Mesendoderm (in vitro differentiated cells): ENCODE results near the gene SMPDL3A.
A peak's percentile ranks its signal among the peaks of the same experiment; 100 is the strongest.

ENCODE experiments used
- DNase-seq: peaks from one replicate; pipeline ENCODE4 v3.0.0; 2013
- H2AK5ac ChIP-seq: 2 replicates; pipeline ENCODE4 v1.6.1; 2013; ENCODE audit warnings: low read length, inconsistent platforms
- H2BK120ac ChIP-seq: 2 replicates; pipeline ENCODE4 v1.6.1; 2013; ENCODE audit warnings: low read depth, mild to moderate bottlenecking, low read length, moderate library complexity, mixed read lengths
- H2BK15ac ChIP-seq: replicated peaks from 2 replicates; pipeline ENCODE4 v1.6.1; 2013; ENCODE audit warnings: low read depth, mild to moderate bottlenecking, moderate library complexity
- H2BK5ac ChIP-seq: 2 replicates; pipeline ENCODE4 v1.6.1; 2013; ENCODE audit warnings: low read length, inconsistent platforms
- H3K18ac ChIP-seq: 2 replicates; pipeline ENCODE4 v1.6.1; 2013; ENCODE audit warnings: mild to moderate bottlenecking, low read length, mixed read lengths
- H3K23ac ChIP-seq: one replicate; pipeline ENCODE4 v1.6.1; 2013; ENCODE audit warnings: low read length
- H3K27ac ChIP-seq: 2 replicates; pipeline ENCODE4 v1.5.1; 2013; ENCODE audit warnings: low read depth, mild to moderate bottlenecking, inconsistent platforms, low read length, moderate library complexity
- H3K27me3 ChIP-seq: 2 replicates; pipeline ENCODE4 v1.6.1; 2013; ENCODE audit warnings: low read length, control low read depth, mild to moderate bottlenecking, inconsistent platforms; ENCODE audit not compliant: insufficient read depth, poor library complexity
- H3K36me3 ChIP-seq: 2 replicates; pipeline ENCODE4 v1.6.1; 2013; ENCODE audit warnings: low read length, inconsistent platforms; ENCODE audit not compliant: control insufficient read depth, insufficient read depth
- H3K4ac ChIP-seq: one replicate; pipeline ENCODE4 v1.6.1; 2013; ENCODE audit warnings: low read depth, mild to moderate bottlenecking, low read length, moderate library complexity
- H3K4me1 ChIP-seq: 2 replicates; pipeline ENCODE4 v1.6.1; 2013; ENCODE audit warnings: low read depth, low read length, inconsistent platforms; ENCODE audit not compliant: control insufficient read depth
- H3K4me2 ChIP-seq: 2 replicates; pipeline ENCODE4 v1.6.1; 2013; ENCODE audit warnings: low read length
- H3K4me3 ChIP-seq: 2 replicates; pipeline ENCODE4 v1.5.1; 2013; ENCODE audit warnings: mild to moderate bottlenecking, low read length
- H3K56ac ChIP-seq: one replicate; pipeline ENCODE4 v1.6.1; 2013; ENCODE audit warnings: low read length
- H3K79me1 ChIP-seq: 2 replicates; pipeline ENCODE4 v1.6.1; 2013; ENCODE audit warnings: low read length, inconsistent platforms
- H3K79me2 ChIP-seq: 2 replicates; pipeline ENCODE4 v1.6.1; 2013; ENCODE audit warnings: mild to moderate bottlenecking, low read length; ENCODE audit not compliant: control insufficient read depth, insufficient read depth
- H3K9ac ChIP-seq: 2 replicates; pipeline ENCODE4 v1.6.1; 2013; ENCODE audit warnings: low read length, inconsistent platforms
- H4K5ac ChIP-seq: one replicate; pipeline ENCODE4 v1.6.1; 2013; ENCODE audit warnings: low read length
- H4K8ac ChIP-seq: one replicate; pipeline ENCODE4 v1.6.1; 2013; ENCODE audit warnings: low read depth, mild to moderate bottlenecking, control low read depth, low read length, moderate library complexity
- WGBS: extraction: QIAGEN DNeasy Blood & Tissue Kit; methylation state at CpG from one replicate; pipeline ENCODE4 v1.1.7; 2013; ENCODE audit warnings: low lambda C conversion rate, missing lambda C conversion rate; ENCODE audit not compliant: insufficient coverage; ENCODE audit errors: extremely low coverage; 5-methylcytosine and 5-hydroxymethylcytosine counted together

The SMPDL3A gene

GRCh38 chr6:122817766-122818165 is 28.7 kb downstream of the SMPDL3A start:
- WGBS, result no CpG with 5 or more reads among the region's 4 CpGs
- no peaks in the 10 kb centered on the region for H3K79me1 ChIP-seq
- H3K4me2 ChIP-seq, result no peak overlapping the region

GRCh38 chr6:122818866-122819265 is 29.8 kb downstream of the SMPDL3A start:
- H3K18ac ChIP-seq, result no peak overlapping the region
- H2BK120ac ChIP-seq, result no peak overlapping the region
- no peak for DNase-seq
- H3K4me2 ChIP-seq, result no peak overlapping the region
- H4K8ac ChIP-seq, result no peak overlapping the region
- H3K23ac ChIP-seq, result no peak overlapping the region
- no peaks in the 10 kb centered on the region for H3K79me2 ChIP-seq
- no CpG with 5 or more reads among the region's 2 CpGs for WGBS
- no peak overlapping the region for H3K4me3 ChIP-seq
- H3K9ac ChIP-seq, result no peak overlapping the region
- no peak overlapping the region for H2BK5ac ChIP-seq
- H2BK15ac ChIP-seq, result no peak overlapping the region
- no peaks in the 10 kb centered on the region for H3K79me1 ChIP-seq
- H4K5ac ChIP-seq, result no peak overlapping the region
- no peaks in the 10 kb centered on the region for H3K27me3 ChIP-seq
- no peak overlapping the region for H2AK5ac ChIP-seq
- H3K27ac ChIP-seq, result no peak overlapping the region
- H3K4me1 ChIP-seq, result no peaks in the 10 kb centered on the region
- no peak overlapping the region for H3K4ac ChIP-seq
- no peak overlapping the region for H3K56ac ChIP-seq
- H3K36me3 ChIP-seq, result no peaks in the 10 kb centered on the region

More at GRCh38 chr6:122817766-122818165, 28.7 kb downstream of the SMPDL3A start:
- H3K27ac ChIP-seq, result no peak overlapping the region
- no peak overlapping the region for H3K56ac ChIP-seq
- no peak overlapping the region for H3K4ac ChIP-seq
- H2AK5ac ChIP-seq, result no peak overlapping the region
- H2BK5ac ChIP-seq, result no peak overlapping the region
- H4K8ac ChIP-seq, result no peak overlapping the region
- H3K23ac ChIP-seq, result no peak overlapping the region
- H3K4me1 ChIP-seq, result no peaks in the 10 kb centered on the region
- no peak overlapping the region for H2BK120ac ChIP-seq
- H3K9ac ChIP-seq, result no peak overlapping the region
- DNase-seq, result no peak
- H3K18ac ChIP-seq, result no peak overlapping the region
- H3K4me3 ChIP-seq, result no peak overlapping the region
- no peaks in the 10 kb centered on the region for H3K27me3 ChIP-seq
- H4K5ac ChIP-seq, result no peak overlapping the region
- H3K36me3 ChIP-seq, result no peaks in the 10 kb centered on the region
- no peaks in the 10 kb centered on the region for H3K79me2 ChIP-seq
- no peak overlapping the region for H2BK15ac ChIP-seq

- Histone ChIP-seq H3K4ac (no peak overlapping the region), H2AK5ac (no peak overlapping the region), H3K23ac (no peak overlapping the region), H2BK5ac (no peak overlapping the region), H3K4me3 (no peak overlapping the region), H3K79me2 (no peaks in the 10 kb centered on the region), H3K4me1 (no peaks in the 10 kb centered on the region), H3K9ac (no peak overlapping the region), H3K56ac (no peak overlapping the region), H3K18ac (no peak overlapping the region), H4K5ac (no peak overlapping the region), H3K36me3 (no peaks in the 10 kb centered on the region), H3K4me2 (no peak overlapping the region), H4K8ac (no peak overlapping the region), H2BK15ac (no peak overlapping the region), H2BK120ac (no peak overlapping the region), H3K27ac (no peak overlapping the region), H3K27me3 (no peaks in the 10 kb centered on the region), H3K79me1 (no peaks in the 10 kb centered on the region)
- no peak for DNase-seq
- no CpG with 5 or more reads among the region's 2 CpGs for WGBS
Observed at GRCh38 chr6:122821095-122821494, 32.0 kb downstream of the SMPDL3A start.

- H3K4me3 ChIP-seq, result no peak overlapping the region
- H3K79me1 ChIP-seq, result no peaks in the 10 kb centered on the region
- no CpG with 5 or more reads among the region's 5 CpGs for WGBS
- DNase-seq, result peak; percentile 47
- H3K4ac ChIP-seq, result no peak overlapping the region
- no peak overlapping the region for H3K9ac ChIP-seq
- no peaks in the 10 kb centered on the region for H3K36me3 ChIP-seq
- H3K18ac ChIP-seq, result no peak overlapping the region
- no peak overlapping the region for H2AK5ac ChIP-seq
- H4K8ac ChIP-seq, result no peak overlapping the region
- no peak overlapping the region for H3K4me2 ChIP-seq
- no peaks in the 10 kb centered on the region for H3K79me2 ChIP-seq
- no peak overlapping the region for H2BK120ac ChIP-seq
- H3K27me3 ChIP-seq, result no peaks in the 10 kb centered on the region
- no peak overlapping the region for H2BK5ac ChIP-seq
- no peak overlapping the region for H4K5ac ChIP-seq
- H3K27ac ChIP-seq, result no peak overlapping the region
- no peak overlapping the region for H3K56ac ChIP-seq
- no peak overlapping the region for H3K23ac ChIP-seq
- H2BK15ac ChIP-seq, result no peak overlapping the region
- no peaks in the 10 kb centered on the region for H3K4me1 ChIP-seq
Observed at GRCh38 chr6:122825163-122825562, 36.1 kb downstream of the SMPDL3A start.

GRCh38 chr6:122829456-122829855 is 40.4 kb downstream of the SMPDL3A start:
- Histone ChIP-seq H3K27ac (no peak overlapping the region), H3K79me2 (no peaks in the 10 kb centered on the region), H3K56ac (no peak overlapping the region), H3K4me1 (no peaks in the 10 kb centered on the region), H3K36me3 (no peaks in the 10 kb centered on the region), H4K5ac (no peak overlapping the region), H4K8ac (no peak overlapping the region), H2BK15ac (no peak overlapping the region), H3K27me3 (no peaks in the 10 kb centered on the region), H3K4ac (no peak overlapping the region), H3K23ac (no peak overlapping the region), H3K4me3 (no peak overlapping the region), H2BK5ac (no peak overlapping the region), H2AK5ac (no peak overlapping the region), H3K18ac (no peak overlapping the region), H2BK120ac (no peak overlapping the region), H3K4me2 (no peak overlapping the region), H3K9ac (no peak overlapping the region), H3K79me1 (no peaks in the 10 kb centered on the region)
- DNase-seq, result no peak
- no CpG with 5 or more reads among the region's 1 CpG for WGBS

GRCh38 chr6:122831511-122831910 is 42.5 kb downstream of the SMPDL3A start:
- no peak overlapping the region for H4K5ac ChIP-seq
- no peak overlapping the region for H3K4me3 ChIP-seq
- no peak for DNase-seq
- no peak overlapping the region for H2AK5ac ChIP-seq
- no peaks in the 10 kb centered on the region for H3K4me1 ChIP-seq
- no peaks in the 10 kb centered on the region for H3K79me2 ChIP-seq
- no peak overlapping the region for H3K27ac ChIP-seq
- no peak overlapping the region for H3K56ac ChIP-seq
- no CpG with 5 or more reads among the region's 1 CpG for WGBS
- no peak overlapping the region for H4K8ac ChIP-seq
- H3K18ac ChIP-seq, result no peak overlapping the region
- H3K4ac ChIP-seq, result no peak overlapping the region
- H3K23ac ChIP-seq, result no peak overlapping the region
- no peaks in the 10 kb centered on the region for H3K27me3 ChIP-seq
- H3K9ac ChIP-seq, result no peak overlapping the region
- H2BK120ac ChIP-seq, result no peak overlapping the region
- no peaks in the 10 kb centered on the region for H3K36me3 ChIP-seq
- H2BK5ac ChIP-seq, result no peak overlapping the region
- no peaks in the 10 kb centered on the region for H3K79me1 ChIP-seq
- H3K4me2 ChIP-seq, result no peak overlapping the region
- H2BK15ac ChIP-seq, result no peak overlapping the region
